AG09319 (cell line): ENCODE results near the gene DCTN2.

Source experiments
- DNase-seq: peaks from one replicate; pipeline ENCODE4 v3.0.0-alpha.2; 2010; ENCODE audit warnings: low read depth; ENCODE audit errors: extremely low read depth
- CTCF ChIP-seq: IDR thresholded peaks from 2 replicates; pipeline ENCODE4 v1.5.1; 2011; ENCODE audit warnings: low read depth, mild to moderate bottlenecking, inconsistent platforms, low read length, moderate library complexity

DCTN2 gene

GRCh38 chr12:57535764-57536596 is 11.0 kb downstream of the DCTN2 start:
- no peak for DNase-seq
- TF ChIP-seq CTCF: no peak

- no peak for TF ChIP-seq CTCF
These were observed 11.9 kb downstream of the DCTN2 start for GRCh38 chr12:57534991-57535543.

GRCh38 chr12:57534250-57534649 is 12.7 kb downstream of the DCTN2 start:
- DNase-seq: no peak
- no peak for TF ChIP-seq CTCF

More at GRCh38 chr12:57534991-57535543, 11.9 kb downstream of the DCTN2 start:
- no peak for DNase-seq

- no peak for TF ChIP-seq CTCF
- DNase-seq: no peak
These were observed 13.9 kb downstream of the DCTN2 start for GRCh38 chr12:57533108-57533507.

- no peak for TF ChIP-seq CTCF
- no peak for DNase-seq
These were observed 15.2 kb downstream of the DCTN2 start for GRCh38 chr12:57531836-57532235.

GRCh38 chr12:57530396-57531142 is 16.4 kb downstream of the DCTN2 start:
- TF ChIP-seq CTCF: no peak
- DNase-seq: no peak

GRCh38 chr12:57529831-57530230 is 17.2 kb downstream of the DCTN2 start:
- TF ChIP-seq CTCF: no peak
- DNase-seq: no peak
